ENCODE data around the gene IQCB1.
"Not testable (repeated sequence)": the region's sequence is repeated elsewhere in the genome, so short reads cannot be mapped to it uniquely, and the experiment has no call there.

The IQCB1 gene

GRCh38 chr3:121834671-121835464 is at the start of gene IQCB1, which contains the start of gene EAF2:
Gene IQCB1, minus strand, starts transcription at chr3:121835060. Its CDS starts 6,100 bp downstream, at chr3:121828960.
Gene EAF2, plus strand, starts transcription at chr3:121835209. Its CDS starts 77 bp downstream, at chr3:121835286.
- peak; percentile 86 for DNase-seq

DNA sequence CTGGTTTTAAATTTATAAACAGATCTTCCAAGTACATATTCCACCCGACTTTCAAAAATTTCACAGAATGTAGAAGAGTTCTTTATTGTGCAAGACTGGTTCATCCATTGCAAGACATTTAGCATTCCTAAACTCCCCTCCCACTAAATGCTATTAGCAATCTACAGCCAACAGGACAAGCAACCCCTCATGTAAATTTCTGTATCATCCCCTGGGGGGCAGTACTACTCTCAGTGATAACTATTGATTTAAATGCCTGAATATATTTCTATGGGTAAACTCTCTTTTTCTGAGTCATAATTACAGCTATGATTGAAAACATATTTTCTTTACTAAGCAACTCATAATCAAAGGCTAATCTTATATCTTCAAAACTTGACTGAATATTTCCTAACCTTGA is 48.6 kb upstream of the IQCB1 start:
- DNase-seq = no peak

DNA sequence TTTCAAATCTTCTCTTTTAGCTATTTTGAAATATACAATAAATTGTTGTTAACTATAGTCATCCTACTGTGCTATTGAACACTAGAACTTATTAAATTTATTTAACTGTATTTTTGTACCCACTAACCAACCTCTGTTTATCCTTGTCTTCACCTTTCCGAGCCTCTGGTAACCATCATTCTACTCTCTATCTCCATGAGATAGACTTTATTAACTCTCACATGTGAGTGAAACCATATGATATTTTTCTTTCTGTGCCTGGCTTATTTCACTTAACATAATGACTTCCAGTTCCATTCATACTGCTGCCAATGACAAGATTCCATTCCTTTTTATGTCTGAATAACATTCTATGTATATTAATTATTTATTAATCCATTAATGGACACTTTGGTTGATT is 43.6 kb upstream of the IQCB1 start:
- no peak for DNase-seq

DNA sequence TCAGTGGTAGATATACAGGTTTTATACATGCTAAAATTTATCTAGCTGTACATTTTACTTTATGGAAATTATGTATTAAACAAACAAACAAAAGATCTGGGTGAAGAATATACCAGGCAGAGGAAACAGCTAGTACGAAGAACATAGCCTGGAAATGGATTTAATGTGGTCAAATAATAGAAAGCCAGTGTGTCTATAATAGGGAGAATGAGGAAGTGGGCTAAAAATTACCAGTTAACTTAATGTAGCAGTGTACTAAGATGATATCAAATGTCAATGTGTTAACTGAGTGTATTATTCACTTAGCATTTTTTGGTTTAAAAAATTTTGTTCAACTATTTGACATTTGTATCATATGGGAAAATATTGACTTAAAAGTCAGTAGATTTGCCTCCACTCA is 36.6 kb upstream of the IQCB1 start:
- no peak for DNase-seq

DNA sequence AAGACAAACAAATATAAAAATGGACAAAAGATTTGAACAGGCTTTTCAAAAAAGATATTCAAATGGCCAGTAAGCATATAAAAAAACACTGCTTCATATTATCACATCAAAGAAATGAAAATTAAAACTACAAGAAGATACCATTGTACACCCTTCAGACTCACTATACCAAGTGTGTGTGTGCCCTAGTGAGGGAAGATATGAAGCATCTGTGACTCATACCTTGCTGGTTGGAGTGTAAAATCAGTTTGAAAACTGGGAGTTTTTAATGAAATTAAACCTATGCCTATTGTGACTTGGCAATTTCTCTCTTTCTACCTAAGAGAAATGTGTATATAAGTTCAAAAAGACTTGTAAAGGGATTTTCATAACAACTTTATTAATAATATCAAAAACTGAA is 35.9 kb upstream of the IQCB1 start:
- DNase-seq = no peak

DNA sequence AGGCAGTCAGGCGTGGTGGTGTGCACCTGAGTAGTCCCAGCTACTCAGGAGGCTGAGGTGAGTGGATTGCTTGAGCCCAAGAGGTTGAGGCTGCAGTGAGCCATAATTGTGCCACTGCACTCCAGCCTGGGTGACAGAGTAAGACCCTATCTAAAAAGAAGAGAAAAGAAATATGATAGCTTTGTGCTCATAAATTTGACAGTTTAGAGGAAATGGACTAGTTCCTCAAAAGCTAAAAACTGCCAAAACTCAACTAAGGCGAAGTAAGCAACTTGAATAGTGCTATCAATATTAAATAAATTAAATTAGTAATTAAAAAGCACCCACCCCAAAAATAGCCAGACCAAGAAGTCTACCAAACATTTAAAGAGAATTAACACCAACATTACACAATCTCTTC is 34.9 kb upstream of the IQCB1 start:
- no peak for DNase-seq

DNA sequence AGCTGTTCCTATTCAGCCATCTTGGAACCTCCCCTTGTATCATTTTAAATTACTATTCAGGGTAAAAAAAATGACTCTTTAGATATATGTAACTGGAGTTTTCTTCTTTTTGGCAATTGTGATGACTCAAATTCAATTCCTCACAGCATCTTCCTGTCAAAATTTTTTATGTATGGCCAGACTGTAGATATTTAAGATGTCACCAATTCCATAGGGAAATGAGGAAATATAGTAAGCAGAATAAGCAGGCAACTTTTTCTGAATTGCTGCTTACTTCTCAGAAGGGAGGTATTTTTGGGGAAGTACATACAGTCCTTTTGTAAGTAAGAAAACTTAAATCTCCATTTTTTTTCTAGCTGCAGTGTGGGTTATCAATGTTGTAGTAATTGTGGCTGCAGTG is 28.9 kb upstream of the IQCB1 start:
- no peak for DNase-seq

GRCh38 chr3:121863247-121863646 is 28.4 kb upstream of the IQCB1 start:
- DNase-seq = not testable (repeated sequence)

GRCh38 chr3:121857778-121858177 is 22.9 kb upstream of the IQCB1 start:
- DNase-seq = not testable (repeated sequence)

DNA sequence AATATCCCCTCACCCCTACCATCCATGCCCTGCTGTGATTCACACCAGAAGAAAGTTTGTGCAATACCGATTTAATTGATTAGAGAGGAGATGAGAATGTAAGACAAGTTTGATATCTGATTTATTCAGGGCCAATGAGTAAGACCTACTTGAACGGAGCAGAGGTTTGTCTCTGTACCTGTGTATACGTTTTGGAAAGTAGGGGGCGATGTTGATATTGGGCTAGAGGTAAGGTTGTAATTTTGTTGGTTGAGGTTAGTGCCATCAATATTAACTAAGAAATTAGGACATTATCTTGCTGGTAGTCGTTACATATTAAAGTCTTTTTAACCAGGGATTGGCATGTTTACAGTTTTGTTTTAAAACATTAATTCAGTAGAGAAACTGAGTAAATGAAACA is 20.7 kb upstream of the IQCB1 start:
- DNase-seq = no peak

DNA sequence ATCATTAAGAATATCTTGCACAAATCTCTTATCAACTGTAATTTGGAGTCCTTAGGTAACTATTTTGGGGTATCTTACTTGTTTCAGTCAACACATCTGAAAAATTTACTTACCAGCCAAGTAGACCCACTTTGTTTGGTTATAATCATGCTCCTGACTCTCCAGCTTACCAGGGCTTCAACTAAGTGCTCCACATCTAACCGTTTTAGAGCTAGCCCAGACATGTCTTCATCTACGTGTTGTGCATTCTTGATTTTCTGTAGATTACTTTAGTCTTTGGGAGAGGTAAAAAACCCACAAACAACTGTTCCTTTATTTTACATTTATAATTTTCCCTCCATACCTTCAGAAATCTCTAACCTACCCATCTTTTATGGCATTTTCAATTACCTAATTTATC is 17.4 kb upstream of the IQCB1 start:
- no peak for DNase-seq

DNA sequence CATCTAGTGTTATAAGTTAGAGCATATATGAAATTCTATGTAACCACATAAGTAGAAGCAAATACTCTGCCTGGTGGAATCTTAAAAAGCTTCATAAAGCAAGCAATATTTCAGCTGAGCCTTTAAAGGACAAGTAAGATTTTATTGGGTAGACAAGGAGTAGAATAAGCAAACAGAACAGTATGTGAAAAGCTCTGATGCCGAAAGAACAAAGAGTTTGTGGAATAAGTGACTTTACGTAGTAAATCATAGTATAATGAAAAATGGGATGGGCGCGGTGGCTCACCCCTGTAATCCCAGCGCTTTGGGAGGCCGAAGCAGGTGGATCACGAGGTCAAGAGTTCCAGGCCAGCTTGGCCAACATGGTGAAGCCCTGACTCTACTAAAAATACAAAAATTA is 10.0 kb upstream of the IQCB1 start:
- DNase-seq = no peak

- DNase-seq = no peak
Measured at GRCh38 chr3:121839962-121840361, 5.1 kb upstream of the IQCB1 start.

DNA sequence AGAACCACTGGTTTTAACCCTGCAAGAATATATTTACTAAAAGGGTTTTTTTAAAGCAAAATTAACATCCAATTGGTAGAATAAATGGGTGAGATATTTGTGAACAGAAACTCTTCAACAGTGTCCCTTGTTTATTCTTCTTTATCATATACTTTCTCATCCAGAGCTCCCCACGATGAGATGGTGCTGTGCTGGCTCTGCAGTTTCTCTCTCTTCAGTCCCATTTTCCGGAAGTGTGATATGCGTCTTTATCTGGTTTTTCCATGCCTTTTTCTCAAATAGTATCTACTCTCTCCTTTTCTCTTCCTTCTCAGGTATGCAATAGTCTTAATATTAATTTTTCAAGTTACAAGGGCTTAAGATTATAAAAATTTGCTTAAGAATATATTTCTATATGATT is 1.6 kb upstream of the IQCB1 start:
- no peak for DNase-seq

GRCh38 chr3:121836064-121836463 is 1.2 kb upstream of the IQCB1 start:
- no peak for DNase-seq

DNA sequence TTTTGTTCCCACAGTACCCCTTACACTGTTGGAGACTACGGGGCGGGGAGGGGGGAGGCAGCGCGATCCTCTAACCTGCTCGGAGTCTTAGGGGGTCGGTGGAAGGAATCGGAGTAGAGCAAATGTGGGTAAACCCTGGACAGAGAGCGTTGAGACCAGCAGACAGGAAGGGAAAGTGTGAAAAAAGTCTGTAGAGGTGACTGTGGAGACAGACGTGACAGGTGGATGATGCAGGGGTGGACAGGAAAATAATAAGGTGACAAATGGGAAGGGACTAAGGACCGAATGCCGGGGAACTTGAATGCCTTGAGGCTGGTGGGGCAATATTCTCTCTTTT is 573 bp upstream of the IQCB1 start:
- no peak for DNase-seq

- DNase-seq = no peak
Measured at GRCh38 chr3:121834157-121834670, 646 bp downstream of the IQCB1 start.

- no peak for DNase-seq
Measured at GRCh38 chr3:121822973-121823372, 11.9 kb downstream of the IQCB1 start.

DNA sequence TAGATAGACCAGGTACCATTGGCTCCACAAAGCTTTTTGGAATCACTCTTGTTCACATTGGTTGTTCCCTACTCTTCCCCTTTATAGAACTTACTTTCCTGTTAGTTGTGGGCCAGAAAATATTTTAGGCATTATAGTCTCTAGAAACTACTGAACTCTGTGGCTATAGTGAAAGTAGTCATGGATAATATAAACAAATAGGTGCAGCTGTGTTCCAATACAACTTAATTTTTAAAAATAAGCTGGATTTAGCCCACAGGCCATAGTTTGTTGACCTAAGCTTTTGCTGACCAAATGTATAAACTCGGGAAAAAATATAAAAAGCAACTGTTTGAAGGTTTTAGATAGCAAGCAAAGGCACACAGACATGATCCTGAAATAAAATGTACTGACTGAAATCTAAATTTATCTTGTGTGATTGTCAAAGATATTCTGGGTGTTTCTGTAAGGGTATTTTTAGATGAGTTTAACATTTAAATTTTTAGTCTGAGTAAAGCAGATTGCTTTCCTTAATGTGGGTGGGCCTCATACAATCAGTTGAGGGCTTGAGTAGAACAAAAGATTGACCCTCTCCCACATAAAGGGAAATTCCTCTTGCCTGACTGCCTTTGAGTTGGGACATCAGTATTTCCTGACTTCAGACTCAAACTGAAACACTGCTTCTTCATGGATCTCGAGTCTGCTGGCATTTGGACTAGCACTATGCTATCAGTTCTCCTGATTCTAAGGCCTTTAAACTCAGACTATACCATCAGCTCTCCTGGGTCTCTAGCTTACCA is 13.2 kb downstream of the IQCB1 start:
- no peak for DNase-seq

- no peak for DNase-seq
Measured at GRCh38 chr3:121819236-121819635, 15.6 kb downstream of the IQCB1 start.

GRCh38 chr3:121818578-121818977 is 16.3 kb downstream of the IQCB1 start:
- DNase-seq = no peak

DNA sequence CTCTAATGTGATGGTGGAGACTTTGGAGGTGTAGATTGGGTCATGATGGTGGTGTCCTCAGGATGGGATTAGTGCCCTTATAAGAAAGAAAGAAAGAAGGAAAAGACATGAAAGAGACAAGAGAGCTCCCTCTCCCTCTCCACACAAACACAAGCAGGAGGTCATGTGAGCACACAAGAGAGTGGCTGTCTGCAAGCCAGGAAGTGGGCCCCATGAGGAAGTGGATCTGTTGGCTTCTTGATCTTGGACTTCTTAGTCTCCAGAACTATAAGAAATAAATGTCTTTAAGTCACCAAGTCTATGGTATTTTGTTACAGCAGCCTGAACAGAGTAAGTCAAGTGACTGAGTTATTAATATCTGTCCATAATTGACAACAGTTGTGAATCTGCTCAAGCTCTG is 17.1 kb downstream of the IQCB1 start:
- no peak for DNase-seq

DNA sequence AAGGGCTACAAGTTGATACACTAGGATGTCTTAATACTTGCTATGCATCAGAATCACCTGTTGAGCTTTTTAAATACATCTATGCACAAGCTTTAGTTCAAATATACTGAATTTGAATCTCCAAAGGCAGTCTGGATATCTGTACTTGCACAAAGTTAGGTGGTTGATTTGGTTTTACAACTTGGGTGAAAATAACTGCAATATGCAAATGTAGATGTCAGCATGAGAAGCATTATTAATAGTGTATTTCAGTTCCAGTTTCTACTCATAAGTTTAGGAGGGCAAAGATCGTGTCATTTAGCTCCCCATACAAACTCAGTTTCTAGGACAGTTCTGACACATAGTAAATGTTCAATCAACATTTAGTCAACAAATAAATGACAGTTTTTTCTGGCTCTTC is 25.6 kb downstream of the IQCB1 start:
- DNase-seq = no peak

- no peak for DNase-seq
Measured at GRCh38 chr3:121803771-121804320, 31.0 kb downstream of the IQCB1 start.
